AG10803 (cell line): Measurements from ENCODE around the gene PHLDB3.
"Not testable (repeated sequence)": the region's sequence is repeated elsewhere in the genome, so short reads cannot be mapped to it uniquely, and the experiment has no call there.

Experiments
- DNase-seq: peaks from one replicate; pipeline ENCODE4 v3.0.0; 2010; ENCODE audit warnings: low read depth
- H3K4me3 ChIP-seq: 2 replicates; pipeline ENCODE4 v1.5.1; 2011; ENCODE audit warnings: mild to moderate bottlenecking, low read length, control low read depth
- TF ChIP-seq, protein P1 (sequence below): conservative IDR thresholded peaks from 2 replicates; pipeline ENCODE4 v1.5.1; 2011; ENCODE audit warnings: mild to moderate bottlenecking, low read length, control low read depth, inconsistent platforms

PHLDB3 gene

DNA sequence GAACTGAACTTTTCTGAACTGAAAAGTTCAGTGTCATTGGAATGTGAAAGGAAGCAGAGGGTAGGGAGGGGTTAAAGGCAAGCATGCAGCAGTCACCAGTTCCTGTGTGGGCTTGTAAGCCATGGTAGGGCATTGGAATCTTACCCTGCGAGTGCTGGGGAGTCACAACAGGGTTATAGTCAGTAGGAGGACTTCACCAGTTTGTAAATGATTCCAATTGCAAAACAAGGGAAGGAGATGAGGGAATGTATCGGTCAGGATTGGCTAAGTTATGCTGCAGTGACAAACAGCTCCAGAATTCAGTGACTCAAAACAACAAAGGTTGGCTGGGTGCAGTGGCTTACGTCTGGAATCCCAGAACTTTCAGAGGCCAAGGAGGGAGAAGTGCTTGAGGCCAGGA is 52.0 kb downstream of the PHLDB3 start:
- TF ChIP-seq, protein P1, sequence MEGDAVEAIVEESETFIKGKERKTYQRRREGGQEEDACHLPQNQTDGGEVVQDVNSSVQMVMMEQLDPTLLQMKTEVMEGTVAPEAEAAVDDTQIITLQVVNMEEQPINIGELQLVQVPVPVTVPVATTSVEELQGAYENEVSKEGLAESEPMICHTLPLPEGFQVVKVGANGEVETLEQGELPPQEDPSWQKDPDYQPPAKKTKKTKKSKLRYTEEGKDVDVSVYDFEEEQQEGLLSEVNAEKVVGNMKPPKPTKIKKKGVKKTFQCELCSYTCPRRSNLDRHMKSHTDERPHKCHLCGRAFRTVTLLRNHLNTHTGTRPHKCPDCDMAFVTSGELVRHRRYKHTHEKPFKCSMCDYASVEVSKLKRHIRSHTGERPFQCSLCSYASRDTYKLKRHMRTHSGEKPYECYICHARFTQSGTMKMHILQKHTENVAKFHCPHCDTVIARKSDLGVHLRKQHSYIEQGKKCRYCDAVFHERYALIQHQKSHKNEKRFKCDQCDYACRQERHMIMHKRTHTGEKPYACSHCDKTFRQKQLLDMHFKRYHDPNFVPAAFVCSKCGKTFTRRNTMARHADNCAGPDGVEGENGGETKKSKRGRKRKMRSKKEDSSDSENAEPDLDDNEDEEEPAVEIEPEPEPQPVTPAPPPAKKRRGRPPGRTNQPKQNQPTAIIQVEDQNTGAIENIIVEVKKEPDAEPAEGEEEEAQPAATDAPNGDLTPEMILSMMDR = no peak
- H3K4me3 ChIP-seq = no peak overlapping the region
- no peak for DNase-seq

DNA sequence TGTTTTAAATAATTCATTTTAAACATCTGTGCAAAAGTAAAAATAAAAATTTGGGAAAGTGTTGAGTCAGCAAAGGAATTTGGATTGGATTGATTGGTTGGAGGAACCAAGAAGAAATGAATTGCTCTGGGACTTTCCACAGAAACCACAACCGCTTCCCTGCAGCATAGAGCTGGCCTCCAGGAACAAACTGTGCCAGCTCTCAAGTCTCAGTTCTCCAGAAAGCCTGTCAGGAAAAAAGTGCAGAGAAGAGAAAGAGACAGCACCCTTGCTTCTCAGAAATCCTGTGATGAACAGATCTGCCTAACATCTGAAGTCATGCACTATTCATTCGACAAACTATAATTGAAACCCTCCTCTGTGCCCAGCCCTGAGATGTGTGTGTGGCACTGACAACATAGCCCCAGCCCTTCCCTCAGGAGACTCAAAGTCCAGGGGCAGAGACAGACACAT is 54.0 kb downstream of the PHLDB3 start:
- TF ChIP-seq, protein P1 = no peak
- H3K4me3 ChIP-seq = no peak overlapping the region
- DNase-seq = peak; percentile 88

DNA sequence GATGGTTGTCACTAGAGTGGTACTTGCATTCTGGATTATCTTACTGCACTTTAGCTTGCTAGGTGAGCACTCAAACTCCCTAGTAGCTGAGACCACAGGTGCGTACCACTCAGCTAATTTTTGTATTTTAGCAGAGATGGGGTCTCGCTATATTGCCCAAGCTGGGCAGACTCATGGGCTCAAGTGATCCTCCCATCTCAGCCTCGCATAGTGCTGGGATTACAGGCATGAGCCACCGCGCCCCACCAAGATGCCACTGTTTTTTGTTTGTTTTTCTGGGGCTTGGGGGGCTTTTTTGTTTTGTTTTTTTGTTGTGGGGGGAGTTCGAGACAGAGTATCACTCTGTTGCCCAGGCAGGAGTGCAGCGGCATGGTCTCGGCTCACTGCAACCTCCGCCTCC is 56.9 kb downstream of the PHLDB3 start:
- TF ChIP-seq, protein P1 = no peak

DNA sequence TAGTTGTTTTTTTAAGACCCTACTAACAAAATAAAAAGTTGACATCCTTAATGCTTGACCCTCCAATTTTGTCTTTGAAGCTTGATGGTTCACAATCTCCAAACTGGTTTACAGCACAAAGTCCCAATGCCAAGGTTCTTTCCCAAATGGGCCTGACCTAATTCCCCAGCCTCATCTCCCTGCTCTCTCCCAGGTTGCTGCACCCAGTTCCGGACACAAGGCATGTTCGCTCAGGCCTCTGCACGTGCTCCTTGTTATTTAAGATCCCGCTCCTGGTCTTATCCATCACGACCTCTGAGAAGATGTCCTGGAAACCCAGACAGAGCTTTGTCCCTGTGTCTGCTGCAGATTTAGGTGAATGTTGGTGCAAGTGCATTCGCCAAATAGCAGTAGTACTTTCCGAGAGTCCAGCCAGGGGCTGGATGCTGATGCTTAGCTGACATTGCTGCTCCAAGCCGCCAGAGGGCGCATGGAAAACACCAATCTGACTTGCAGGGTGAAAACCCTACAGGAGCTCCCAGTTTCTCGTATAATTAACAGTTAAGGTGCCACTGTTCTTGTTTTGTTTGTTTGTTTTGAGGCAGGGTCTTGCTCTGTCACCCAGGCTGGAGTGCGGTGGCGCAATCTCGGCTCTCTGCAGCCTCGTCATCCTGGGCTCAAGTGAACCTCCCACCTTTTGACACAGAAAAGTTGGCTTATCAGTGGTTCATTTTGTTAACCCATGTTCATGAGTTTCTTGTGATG is 57.6 kb downstream of the PHLDB3 start:
- TF ChIP-seq, protein P1 = peak; percentile 97
- no peak overlapping the region for H3K4me3 ChIP-seq
- peak; percentile 68 for DNase-seq

More for the DNA sequence above, 56.9 kb downstream of the PHLDB3 start:
- H3K4me3 ChIP-seq = no peak overlapping the region
- DNase-seq = no peak

DNA sequence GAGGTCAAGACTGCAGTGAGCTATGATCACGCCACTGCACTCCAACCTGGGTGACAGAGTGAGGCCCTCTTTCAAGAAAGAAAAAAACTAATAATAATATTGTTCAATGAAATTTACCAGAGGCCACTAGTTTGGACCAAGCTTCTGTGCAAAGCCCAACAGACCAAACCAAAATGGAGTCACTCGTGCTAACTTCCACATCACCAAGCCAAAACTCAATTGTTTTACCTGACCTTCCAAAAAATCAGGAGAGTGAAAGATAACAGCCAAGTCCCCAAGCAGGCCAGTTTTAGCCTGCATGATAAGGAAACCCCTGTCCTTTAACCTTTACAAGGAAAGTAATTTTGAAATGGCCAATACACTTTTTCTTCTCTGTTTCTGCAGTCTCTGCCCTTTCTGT is 59.1 kb downstream of the PHLDB3 start:
- no peak for DNase-seq
- TF ChIP-seq, protein P1 = no peak
- no peak overlapping the region for H3K4me3 ChIP-seq

DNA sequence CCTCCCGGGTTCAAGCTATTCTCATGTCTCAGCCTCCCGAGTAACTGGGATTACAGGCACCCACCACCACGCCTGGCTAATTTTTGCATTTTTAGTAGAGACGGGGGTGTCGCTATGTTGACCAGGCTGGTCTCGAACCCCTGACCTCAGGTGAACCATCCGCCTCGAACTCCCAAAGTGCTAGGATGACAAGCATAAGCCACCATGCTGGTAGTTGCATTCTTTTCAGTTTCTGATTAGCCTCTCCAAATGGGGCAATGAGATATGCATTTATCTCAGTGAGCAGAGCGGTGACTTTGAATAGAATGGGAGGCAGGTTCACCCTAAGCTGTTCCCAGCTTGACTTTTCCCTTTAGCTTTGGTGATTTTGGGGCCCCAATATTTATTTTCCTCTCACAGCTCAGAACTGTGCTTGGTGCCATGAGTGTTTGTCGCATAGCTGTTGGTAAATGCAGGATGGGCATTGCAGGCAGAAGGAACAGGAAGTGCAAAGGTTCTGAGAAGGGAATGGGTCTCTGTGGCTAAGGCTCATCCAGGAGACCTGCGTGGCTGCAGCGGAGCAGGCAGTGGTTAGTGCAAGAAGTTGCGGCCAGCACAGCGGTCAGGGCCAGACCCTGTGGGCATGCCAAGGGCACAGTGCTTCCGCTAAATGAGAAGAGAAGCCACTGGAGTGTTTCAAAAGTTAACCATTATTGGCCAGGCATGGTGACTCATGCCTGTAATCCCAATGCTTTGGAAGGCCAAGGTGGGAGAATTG is 59.8 kb downstream of the PHLDB3 start:
- TF ChIP-seq, protein P1 = no peak
- no peak overlapping the region for H3K4me3 ChIP-seq
- DNase-seq = no peak

DNA sequence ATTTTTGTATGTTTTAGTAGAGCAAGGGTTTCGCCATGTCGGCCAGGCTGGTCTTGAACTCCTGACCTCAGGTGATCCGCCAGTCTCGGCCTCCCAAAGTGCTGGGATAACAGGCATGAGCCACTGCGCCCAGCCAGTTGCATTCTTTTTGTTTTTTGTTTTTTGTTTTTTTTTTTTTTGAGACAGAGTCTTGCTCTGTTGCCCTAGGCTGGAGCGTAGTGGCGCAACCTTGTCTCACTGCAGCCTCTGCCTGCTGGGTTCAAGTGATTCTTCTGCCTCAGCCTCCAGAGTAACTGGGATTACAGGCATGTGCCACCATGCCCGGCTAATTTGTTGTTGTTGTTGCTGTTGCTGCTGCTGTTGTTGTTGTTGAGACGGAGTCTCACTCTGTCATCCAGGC is 60.5 kb downstream of the PHLDB3 start:
- DNase-seq, H3K4me3 ChIP-seq: not testable (repeated sequence)
